ENCODE data around the gene ITPK1. TPM values are rescaled to one million over a fixed set of nuclear protein-coding genes. Genes with fewer than 3 reads are reported as not detected.

Gene ITPK1
- total RNA-seq, 1 experiment from 2014 or later = 88.6 TPM

DNA sequence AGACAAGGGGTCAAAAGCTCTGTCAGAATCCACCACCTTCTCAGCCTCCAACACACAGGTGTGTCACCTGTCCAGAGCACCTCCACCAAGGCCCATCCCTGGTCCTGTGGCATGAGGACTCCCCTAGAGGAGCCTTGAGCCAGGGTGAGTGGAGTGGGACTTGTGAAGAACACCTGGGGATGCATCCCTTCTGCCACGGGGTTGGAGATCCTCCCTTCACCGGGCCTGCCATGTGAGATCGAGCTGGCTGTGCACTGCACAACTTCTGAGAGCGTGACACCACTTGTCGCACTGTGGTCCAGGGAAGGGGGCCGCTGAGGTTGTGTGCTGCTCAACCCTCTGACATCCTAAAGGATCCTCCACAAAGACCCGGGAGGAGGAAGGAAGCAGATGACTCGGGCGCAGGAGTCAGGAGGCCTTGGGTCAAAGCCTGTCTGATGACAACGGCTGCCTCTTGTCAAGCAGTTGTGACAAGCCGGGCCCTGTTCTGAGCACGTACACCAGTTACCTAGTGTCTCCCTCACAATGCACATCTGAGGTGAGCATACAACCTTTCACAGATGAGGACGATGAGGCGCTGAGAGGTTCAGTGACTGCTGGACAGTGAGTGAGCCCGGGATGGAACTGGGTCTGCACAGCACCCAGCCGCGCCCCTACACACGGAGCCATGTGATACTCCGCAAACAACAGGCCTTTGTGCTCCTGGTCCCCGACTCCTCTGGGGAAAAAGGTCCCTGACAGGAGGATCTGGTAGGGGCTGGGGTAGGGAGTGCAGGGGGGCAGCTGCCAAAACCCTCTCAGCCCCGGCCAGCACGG lies 157.1 kb downstream of the ITPK1 start:
- Histone ChIP-seq H3K9me2 (ENCODE audit: insufficient read depth) (no peaks in the 10 kb centered on the region), H3K9me3 (ENCODE audit: insufficient read depth, low read depth) (no peaks in the 10 kb centered on the region), H3K27ac (no peak overlapping the region), H3K4me1 (replicated peaks; ENCODE audit: insufficient read depth) (no peaks in the 10 kb centered on the region), H2AFZ (no peak overlapping the region), H3K36me3 (ENCODE audit: low read depth) (no peaks in the 10 kb centered on the region), H3K27me3 (ENCODE audit: insufficient read depth, low read depth) (no peaks in the 10 kb centered on the region), H3K4me3 (no peak overlapping the region), H4K20me1 (ENCODE audit: insufficient read depth) (no peaks in the 10 kb centered on the region), H3F3A (ENCODE audit: insufficient read depth, low read depth) (no peaks in the 10 kb centered on the region), H3K4me2 (no peak overlapping the region), H3K79me2 (ENCODE audit: low read depth) (no peaks in the 10 kb centered on the region)
- DNase-seq = no peak
- POLR2A ChIA-PET (ENCODE audit: unreplicated experiment) = interaction anchor here (0.6 kb wide), 1 partner anchor 626 kb away, joined by 4 read pairs; no protein-coding TSS in a partner anchor
- BruUV-seq (replicated peaks) = no TSS peak
- intact Hi-C loops (cut with micrococcal nuclease; ENCODE audit: unreplicated experiment) = no loop called here
- no peak for TF ChIP-seq EZH2 (IDR thresholded peaks at IDR 0.05; ENCODE audit: low read depth)
- TF ChIP-seq, protein P1, sequence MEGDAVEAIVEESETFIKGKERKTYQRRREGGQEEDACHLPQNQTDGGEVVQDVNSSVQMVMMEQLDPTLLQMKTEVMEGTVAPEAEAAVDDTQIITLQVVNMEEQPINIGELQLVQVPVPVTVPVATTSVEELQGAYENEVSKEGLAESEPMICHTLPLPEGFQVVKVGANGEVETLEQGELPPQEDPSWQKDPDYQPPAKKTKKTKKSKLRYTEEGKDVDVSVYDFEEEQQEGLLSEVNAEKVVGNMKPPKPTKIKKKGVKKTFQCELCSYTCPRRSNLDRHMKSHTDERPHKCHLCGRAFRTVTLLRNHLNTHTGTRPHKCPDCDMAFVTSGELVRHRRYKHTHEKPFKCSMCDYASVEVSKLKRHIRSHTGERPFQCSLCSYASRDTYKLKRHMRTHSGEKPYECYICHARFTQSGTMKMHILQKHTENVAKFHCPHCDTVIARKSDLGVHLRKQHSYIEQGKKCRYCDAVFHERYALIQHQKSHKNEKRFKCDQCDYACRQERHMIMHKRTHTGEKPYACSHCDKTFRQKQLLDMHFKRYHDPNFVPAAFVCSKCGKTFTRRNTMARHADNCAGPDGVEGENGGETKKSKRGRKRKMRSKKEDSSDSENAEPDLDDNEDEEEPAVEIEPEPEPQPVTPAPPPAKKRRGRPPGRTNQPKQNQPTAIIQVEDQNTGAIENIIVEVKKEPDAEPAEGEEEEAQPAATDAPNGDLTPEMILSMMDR (conservative IDR thresholded peaks at IDR 0.05) = no peak
- CTCF ChIA-PET = no interaction called here

DNA sequence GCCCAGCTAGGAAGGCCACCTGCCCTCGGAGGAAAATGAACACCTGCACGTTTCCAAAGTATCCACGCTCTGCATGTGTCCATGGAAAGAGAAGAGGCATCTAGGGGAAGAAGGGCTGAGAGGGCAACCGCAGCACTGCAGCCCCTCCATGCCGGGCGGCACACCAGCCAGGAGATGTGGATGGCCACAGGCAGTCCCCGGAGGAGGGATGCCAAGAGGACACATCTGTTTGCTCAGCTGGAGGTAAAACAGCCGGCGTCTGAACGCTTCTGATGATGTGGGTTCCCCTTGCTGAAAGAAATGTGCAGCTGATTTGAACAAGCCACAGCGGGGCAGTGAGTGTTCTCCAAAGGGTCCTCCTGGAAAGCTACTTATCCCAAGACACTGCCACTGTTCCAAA lies 158.8 kb downstream of the ITPK1 start:
- BruUV-seq (replicated peaks) = no TSS peak
- no peak for DNase-seq
- Histone ChIP-seq H3K4me2 (no peak overlapping the region), H3K27ac (no peak overlapping the region), H3K27me3 (ENCODE audit: insufficient read depth, low read depth) (no peaks in the 10 kb centered on the region), H3F3A (ENCODE audit: insufficient read depth, low read depth) (no peaks in the 10 kb centered on the region), H3K36me3 (ENCODE audit: low read depth) (no peaks in the 10 kb centered on the region), H3K4me1 (replicated peaks; ENCODE audit: insufficient read depth) (no peaks in the 10 kb centered on the region), H3K4me3 (no peak overlapping the region), H3K9me2 (ENCODE audit: insufficient read depth) (no peaks in the 10 kb centered on the region), H4K20me1 (ENCODE audit: insufficient read depth) (no peaks in the 10 kb centered on the region), H2AFZ (no peak overlapping the region), H3K79me2 (ENCODE audit: low read depth) (no peaks in the 10 kb centered on the region), H3K9me3 (ENCODE audit: insufficient read depth, low read depth) (no peaks in the 10 kb centered on the region)
- intact Hi-C loops (cut with micrococcal nuclease; ENCODE audit: unreplicated experiment) = no loop called here
- TF ChIP-seq, protein P1 (conservative IDR thresholded peaks at IDR 0.05) = no peak
- no peak for TF ChIP-seq EZH2 (IDR thresholded peaks at IDR 0.05; ENCODE audit: low read depth)
- POLR2A ChIA-PET (ENCODE audit: unreplicated experiment) = no interaction called here
- CTCF ChIA-PET = no interaction called here

DNA sequence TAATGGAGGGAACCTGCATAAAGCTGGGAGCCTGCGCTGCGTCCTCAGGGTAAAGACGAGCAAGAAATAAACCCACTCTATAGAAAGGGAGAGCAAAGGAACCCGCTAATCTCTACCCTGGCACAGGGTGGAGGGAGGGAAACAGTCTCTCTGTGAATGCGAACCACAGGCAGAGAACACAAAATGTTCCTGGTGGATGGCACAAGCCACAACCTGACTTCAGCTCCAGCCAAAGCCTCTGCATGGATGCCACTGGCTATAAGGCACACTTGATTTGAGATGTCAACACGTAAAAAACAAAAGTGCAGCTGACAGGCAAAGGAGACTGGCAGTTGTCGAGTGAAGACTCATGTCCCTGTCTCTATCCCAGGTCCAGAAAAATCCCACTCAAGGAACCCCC lies 160.3 kb downstream of the ITPK1 start:
- intact Hi-C loops (cut with micrococcal nuclease; ENCODE audit: unreplicated experiment) = no loop called here
- POLR2A ChIA-PET (ENCODE audit: unreplicated experiment) = interaction anchor here (0.6 kb wide), 1 partner anchor 64 kb away, joined by 3 read pairs; no protein-coding TSS in a partner anchor
- H3K9me3 ChIP-seq (ENCODE audit: insufficient read depth, low read depth) = no peaks in the 10 kb centered on the region
- no peaks in the 10 kb centered on the region for H4K20me1 ChIP-seq (ENCODE audit: insufficient read depth)
- no peaks in the 10 kb centered on the region; the same call in 1 of the 2 replicates for H3F3A ChIP-seq (ENCODE audit: insufficient read depth, low read depth)
- H3K36me3 ChIP-seq (ENCODE audit: low read depth) = no peaks in the 10 kb centered on the region
- H3K27me3 ChIP-seq (ENCODE audit: insufficient read depth, low read depth) = no peaks in the 10 kb centered on the region
- CTCF ChIA-PET = interaction anchor here (0.6 kb wide), 1 partner anchor 178 kb away, joined by 7 read pairs; no protein-coding TSS in a partner anchor
- H3K4me1 ChIP-seq (replicated peaks; ENCODE audit: insufficient read depth) = no peaks in the 10 kb centered on the region
- no peaks in the 10 kb centered on the region for H3K9me2 ChIP-seq (ENCODE audit: insufficient read depth)
- no peak overlapping the region for H2AFZ ChIP-seq
- no TSS peak for BruUV-seq (replicated peaks)
- no peak for DNase-seq
- no peaks in the 10 kb centered on the region for H3K79me2 ChIP-seq (ENCODE audit: low read depth)
- TF ChIP-seq EZH2 (IDR thresholded peaks at IDR 0.05; ENCODE audit: low read depth) = no peak
- TF ChIP-seq, protein P1 (conservative IDR thresholded peaks at IDR 0.05) = no peak
- H3K4me3 ChIP-seq = no peak overlapping the region
- H3K27ac ChIP-seq = no peak overlapping the region
- H3K4me2 ChIP-seq = no peak overlapping the region
